ENCODE data around the gene MLPH. TPM values are rescaled to one million over a fixed set of nuclear protein-coding genes. Genes with fewer than 3 reads are reported as not detected.
A peak's percentile ranks its signal among the peaks of the same experiment; 100 is the strongest.

Gene MLPH
- total and polyA plus RNA-seq, 10 donors = 0.09 to 1.4 (median 0.35) TPM; not detected in 3

GRCh38 chr2:237556773-237557632 lies 70.0 kb downstream of the MLPH start:
- intact Hi-C loops (cut with DNase I; ENCODE audit: low total_unique reads) = no loop called here
- 52 to 66% (median 58%) methylated on average over 10 to 11 of the region's 11 CpGs for WGBS, 5 donors
- DNase-seq = no peak
- Histone ChIP-seq H3K4me3 (no peak overlapping the region), H3K4me1 (no peaks in the 10 kb centered on the region), H3K36me3 (no peaks in the 10 kb centered on the region), H3K27ac (no peak overlapping the region), H3K9me3 (peaks cover 0 to 33% (median 20%) of the 10 kb centered on the region in 8 donors), H3K27me3 (replicated peaks in 1 of 7) (peaks cover 0 to 35% (median 0%) of the 10 kb centered on the region in 7 donors)
- TF ChIP-seq POLR2AphosphoS5 (IDR thresholded peaks at IDR 0.05) (no peak), CTCF (IDR thresholded peaks at IDR 0.05 in 8 of 11, conservative IDR thresholded peaks at IDR 0.05 in 3 of 11) (no peak), POLR2A (IDR thresholded peaks at IDR 0.05) (no peak)

GRCh38 chr2:237557633-237558015 lies 70.6 kb downstream of the MLPH start:
- intact Hi-C loops (cut with DNase I; ENCODE audit: low total_unique reads) = no loop called here
- Histone ChIP-seq H3K27ac (no peak overlapping the region), H3K36me3 (no peaks in the 10 kb centered on the region), H3K27me3 (replicated peaks in 1 of 7) (peaks cover 0 to 40% (median 0%) of the 10 kb centered on the region in 7 donors), H3K4me3 (no peak overlapping the region), H3K9me3 (peaks cover 0 to 33% (median 20%) of the 10 kb centered on the region in 8 donors), H3K4me1 (no peaks in the 10 kb centered on the region)
- WGBS, 5 donors = 45 to 62% (median 57%) methylated on average over 4 of the region's 4 CpGs
- DNase-seq = peak; percentile 30
- no peak for TF ChIP-seq POLR2AphosphoS5 (IDR thresholded peaks at IDR 0.05)
- no peak for TF ChIP-seq CTCF (IDR thresholded peaks at IDR 0.05 in 8 of 11, conservative IDR thresholded peaks at IDR 0.05 in 3 of 11)
- TF ChIP-seq POLR2A (IDR thresholded peaks at IDR 0.05) = no peak

- peak; percentile 46 for DNase-seq
- Histone ChIP-seq H3K4me1 (no peaks in the 10 kb centered on the region), H3K4me3 (no peak overlapping the region), H3K27ac (no peak overlapping the region), H3K27me3 (replicated peaks in 1 of 7) (peaks cover 0 to 48% (median 3%) of the 10 kb centered on the region in 7 donors), H3K9me3 (peaks cover 0 to 26% (median 20%) of the 10 kb centered on the region in 8 donors), H3K36me3 (no peaks in the 10 kb centered on the region)
- TF ChIP-seq POLR2AphosphoS5 (IDR thresholded peaks at IDR 0.05) = no peak
- no peak for TF ChIP-seq POLR2A (IDR thresholded peaks at IDR 0.05)
- TF ChIP-seq CTCF (IDR thresholded peaks at IDR 0.05 in 8 of 11, conservative IDR thresholded peaks at IDR 0.05 in 3 of 11) = no peak
- WGBS, 5 donors = 68 to 80% (median 77%) methylated on average over 21 to 22 of the region's 22 CpGs
- intact Hi-C loops (cut with DNase I; ENCODE audit: low total_unique reads) = no loop called here
Observed at GRCh38 chr2:237558961-237559641, 72.0 kb downstream of the MLPH start.

GRCh38 chr2:237561221-237561620 lies 74.2 kb downstream of the MLPH start:
- Histone ChIP-seq H3K4me3 (no peak overlapping the region), H3K27me3 (replicated peaks in 1 of 7) (peaks cover 0 to 59% (median 10%) of the 10 kb centered on the region in 7 donors), H3K4me1 (no peaks in the 10 kb centered on the region), H3K27ac (no peak overlapping the region), H3K36me3 (no peaks in the 10 kb centered on the region), H3K9me3 (peaks cover 0 to 5% (median 2%) of the 10 kb centered on the region in 8 donors)
- DNase-seq = peak; percentile 59
- intact Hi-C loops (cut with DNase I; ENCODE audit: low total_unique reads) = no loop called here
- TF ChIP-seq POLR2A (IDR thresholded peaks at IDR 0.05) (no peak), CTCF (IDR thresholded peaks at IDR 0.05 in 8 of 11, conservative IDR thresholded peaks at IDR 0.05 in 3 of 11) (no peak), POLR2AphosphoS5 (IDR thresholded peaks at IDR 0.05) (no peak)
- WGBS, 5 donors = 79 to 86% (median 84%) methylated on average over 5 to 7 of the region's 7 CpGs
